GM12878 (cell line): ENCODE results near the gene GNG3. TPM values are rescaled to one million over a fixed set of nuclear protein-coding genes. Genes with fewer than 3 reads are reported as not detected.

Experiments
- ATAC-seq: fragments of 200-7000 bp; cut with Tn5 transposase; 3 replicates; pipeline ENCODE4 v1.9.1; 2020; ENCODE audit warnings: mild to moderate bottlenecking, moderate library complexity
- BruUV-seq: library from RNA; stranded (reverse); fragments of 400-500 nt; replicated peaks from 2 replicates; lab custom pipeline; 2021; lab: Mats Ljungman, UMichigan
- CTCF ChIA-PET: fragments of 300-600 bp; sonication (Branson Sonifier 250); formaldehyde crosslinking; extraction: SDS; loops from one replicate; lab custom pipeline; 2021; ENCODE audit warnings: inconsistent platforms; lab: Yijun Ruan, JAX
- POLR2A ChIA-PET: fragments of 350-600 bp; formaldehyde crosslinking; extraction: SDS; loops from one replicate; lab custom pipeline; 2021; ENCODE audit warnings: inconsistent platforms; lab: Charles Lee
- RAD21 ChIA-PET: fragments of 300-600 bp; sonication (Branson Sonifier 250); formaldehyde crosslinking; loops from one replicate; lab custom pipeline; 2023; ENCODE audit warnings: antibody characterized with exemption; ENCODE audit not compliant: unreplicated experiment; lab: Charles Lee
- SMC1A ChIA-PET: fragments of 300-600 bp; sonication (Branson Sonifier 250); formaldehyde crosslinking; loops from one replicate; lab custom pipeline; 2023; ENCODE audit not compliant: unreplicated experiment, uncharacterized antibody; lab: Charles Lee
- DNase-seq: peaks from one replicate; pipeline ENCODE4 v3.0.0-alpha.2; 2011; ENCODE audit warnings: low read depth, low spot score
- FAIRE-seq: peaks from 3 replicates; lab custom pipeline; 2011; peaks lifted over from hg19 to GRCh38; lab: Jason Lieb, UNC
- H2AFZ ChIP-seq: 2 replicates; pipeline ENCODE4 v1.6.0; 2011; ENCODE audit warnings: low read depth, low read length, control low read depth; ENCODE audit not compliant: control insufficient read depth
- H3K27ac ChIP-seq: 2 replicates; pipeline ENCODE4 v1.5.1; 2011; ENCODE audit warnings: control low read depth; ENCODE audit not compliant: control insufficient read depth, insufficient read depth
- H3K27me3 ChIP-seq, 2 experiments: replicated peaks in 1 of 2; 2 replicates each; pipeline versions ENCODE4 v1.6.0 to v1.6.1; 2011; ENCODE audit warnings: low read length in 1 of 2; ENCODE audit not compliant: control insufficient read depth in 2 of 2, insufficient read depth in 2 of 2
- H3K36me3 ChIP-seq, 2 experiments: 2 replicates each; pipeline ENCODE4 v1.5.1; 2011; ENCODE audit warnings: low read length in 1 of 2; ENCODE audit not compliant: control insufficient read depth in 2 of 2, insufficient read depth in 2 of 2
- H3K4me1 ChIP-seq: 2 replicates; pipeline ENCODE4 v1.6.1; 2011; ENCODE audit warnings: mild to moderate bottlenecking, low read length, moderate library complexity, mixed read lengths; ENCODE audit not compliant: control insufficient read depth, insufficient read depth
- H3K4me2 ChIP-seq: 2 replicates; pipeline ENCODE4 v1.6.0; 2011; ENCODE audit warnings: control low read depth; ENCODE audit not compliant: control insufficient read depth, insufficient read depth
- H3K4me3 ChIP-seq: fragments of 200-600 bp; sonication (generic); 2 replicates; pipeline ENCODE4 v1.5.1; 2016
- H3K79me2 ChIP-seq: 2 replicates; pipeline ENCODE4 v1.6.0; 2011; ENCODE audit warnings: low read length; ENCODE audit not compliant: control insufficient read depth, insufficient read depth
- H3K9ac ChIP-seq: 2 replicates; pipeline ENCODE4 v1.8.0; 2011; ENCODE audit warnings: low read length, control low read depth, mixed read lengths; ENCODE audit not compliant: control insufficient read depth, insufficient read depth
- H3K9me3 ChIP-seq: replicated peaks from 3 replicates; pipeline ENCODE4 v1.5.1; 2011; ENCODE audit warnings: mild to moderate bottlenecking, low read length; ENCODE audit not compliant: control insufficient read depth, insufficient read depth
- H4K20me1 ChIP-seq: 2 replicates; pipeline ENCODE4 v1.6.0; 2011; ENCODE audit not compliant: control insufficient read depth, insufficient read depth
- CBX5 ChIP-seq: sonication (generic); IDR thresholded peaks from 2 replicates; pipeline ENCODE4 v1.6.1; 2016; ENCODE audit warnings: low read depth, moderate library complexity, mild to moderate bottlenecking, inconsistent platforms
- GABPA ChIP-seq: IDR thresholded peaks from 2 replicates; pipeline ENCODE4 v1.6.1; 2014; ENCODE audit warnings: antibody characterized with exemption, low read depth, mild to moderate bottlenecking, inconsistent platforms
- HDAC6 ChIP-seq: fragments of 200-600 bp; sonication (generic); IDR thresholded peaks from one replicate; pipeline ENCODE4 v1.8.0; 2017; ENCODE audit warnings: antibody characterized with exemption; ENCODE audit not compliant: unreplicated experiment
- HDGF ChIP-seq: fragments of 450-650 bp; IDR thresholded peaks from 2 replicates; pipeline ENCODE4 v1.6.1; 2016; ENCODE audit warnings: antibody characterized with exemption
- MEF2B ChIP-seq: fragments of 450-650 bp; IDR thresholded peaks from 2 replicates; pipeline ENCODE4 v1.6.1; 2018; ENCODE audit warnings: mild to moderate bottlenecking, moderate library complexity; ENCODE audit not compliant: partially characterized antibody, poor library complexity, severe bottlenecking
- MTA2 ChIP-seq: fragments of 450-650 bp; IDR thresholded peaks from 2 replicates; pipeline ENCODE4 v1.6.1; 2016; ENCODE audit warnings: low read depth, mild to moderate bottlenecking, moderate library complexity
- MYC ChIP-seq: IDR thresholded peaks from 2 replicates; pipeline ENCODE4 v1.6.1; 2011; ENCODE audit warnings: mild to moderate bottlenecking, low read length, moderate library complexity, inconsistent platforms; ENCODE audit not compliant: insufficient read depth, insufficient replicate concordance, insufficient read length, severe bottlenecking
- NFYB ChIP-seq: IDR thresholded peaks from 2 replicates; pipeline ENCODE4 v1.6.1; 2011; ENCODE audit warnings: low read depth, mild to moderate bottlenecking, low read length, improper control_type of control experiment, moderate library complexity; ENCODE audit not compliant: insufficient read depth
- POLR2A ChIP-seq: IDR thresholded peaks from 2 replicates; pipeline ENCODE4 v1.6.1; 2011; ENCODE audit warnings: low read depth, mild to moderate bottlenecking, low read length
- RAD21 ChIP-seq: IDR thresholded peaks from 2 replicates; pipeline ENCODE4 v1.6.1; 2011; ENCODE audit warnings: mild to moderate bottlenecking, low read depth, low read length, moderate library complexity; ENCODE audit not compliant: insufficient read depth
- STAT1 ChIP-seq: fragments of 450-650 bp; conservative IDR thresholded peaks from 2 replicates; pipeline ENCODE4 v1.6.1; 2014; ENCODE audit warnings: antibody characterized with exemption, mild to moderate bottlenecking
- STAT3 ChIP-seq: IDR thresholded peaks from 2 replicates; pipeline ENCODE4 v1.6.1; 2011; ENCODE audit warnings: low read depth, low read length, improper control_type of control experiment
- SUPT20H ChIP-seq: IDR thresholded peaks from 2 replicates; pipeline ENCODE4 v1.6.1; 2011; ENCODE audit warnings: low read depth, mild to moderate bottlenecking, low read length, moderate library complexity, borderline replicate concordance; ENCODE audit not compliant: control insufficient read depth
- TARDBP ChIP-seq: IDR thresholded peaks from 2 replicates; pipeline ENCODE4 v1.6.1; 2016; ENCODE audit warnings: borderline replicate concordance
- ZNF274 ChIP-seq: IDR thresholded peaks from one replicate; pipeline ENCODE4 v1.8.0; 2011; ENCODE audit not compliant: insufficient read length, insufficient read depth
- ZNF384 ChIP-seq: IDR thresholded peaks from 2 replicates; pipeline ENCODE4 v1.6.1; 2012; ENCODE audit warnings: low read depth, mild to moderate bottlenecking, low read length, improper control_type of control experiment, borderline replicate concordance
- ZZZ3 ChIP-seq: IDR thresholded peaks from 2 replicates; pipeline ENCODE4 v1.6.1; 2011; ENCODE audit warnings: low read depth; ENCODE audit not compliant: control insufficient read depth, insufficient read length
- WGBS: methylation state at CpG from one replicate; pipeline ENCODE4 v1.1.6; 2016; ENCODE audit warnings: low lambda C conversion rate; ENCODE audit not compliant: insufficient replicate concordance, insufficient coverage; ENCODE audit errors: missing lambda C conversion rate; 5-methylcytosine and 5-hydroxymethylcytosine counted together
- in situ Hi-C: fragments of 300-500 bp; cut with MboI; formaldehyde crosslinking; loops from 9 replicates; pipeline ENCODE4 v1.14.3; 2018; ENCODE audit warnings: mixed read lengths
- intact Hi-C: fragments of 100-400 bp; cut with micrococcal nuclease; formaldehyde crosslinking; loops from one replicate; pipeline ENCODE4 v1.14.2; 2022; ENCODE audit not compliant: unreplicated experiment
- polyA plus RNA-seq, 11 experiments: library from polyadenylated mRNA; depleted of rRNA in 4 of 11; unstranded in 6 of 11; stranded (reverse) in 5 of 11; fragments of >200 nt; fragmentation: Nextera tagmentation in 4 of 11; fragmentation: Illumina TruSeq in 1 of 11; extraction: Ambion mirVana in 4 of 11; extraction: Trizol in 1 of 11; gene quantifications; 1 replicate in 1 of 11; 2 replicates in 10 of 11; pipeline versions ENCODE4 v1.2.1 to v1.2.3, GENCODE V29; 2011 to 2016; ENCODE audit warnings: inconsistent platforms in 2 of 11, missing spikeins in 2 of 11, low read depth in 1 of 11
- total RNA-seq, 4 experiments: library from RNA; depleted of rRNA in 3 of 4; stranded (reverse); fragments of >200 nt in 3 of 4; fragmentation: Illumina TruSeq in 1 of 4; extraction: Trizol in 1 of 4; gene quantifications; 2 replicates each; pipeline versions ENCODE4 v1.2.1 to v1.2.3, GENCODE V29; 2013 to 2021
- TF ChIP-seq, protein P1 (sequence below): fragments of 150-350 bp; IDR thresholded peaks from 2 replicates; pipeline ENCODE4 v1.6.1; 2016; ENCODE audit warnings: low read depth, low read length

Gene GNG3
- total and polyA plus RNA-seq, 10 of the 15 experiments (the other 5 are each of a cell fraction or from before 2014, with no cell fraction given) = 0.27 to 0.83 (median 0.57) TPM; not detected in 5

GRCh38 chr11:62724171-62724570 lies 16.7 kb downstream of the GNG3 start:
- peak overlapping the region; percentile 100 for H3K4me3 ChIP-seq
- in situ Hi-C loops = no loop called here
- TF ChIP-seq RAD21 (no peak), MTA2 (no peak), ZNF384 (no peak), HDGF (no peak), ZZZ3 (no peak), GABPA (no peak), SUPT20H (no peak), TARDBP (no peak), NFYB (no peak), MEF2B (no peak), HDAC6 (no peak), POLR2A (no peak), STAT1 (no peak), ZNF274 (no peak), MYC (no peak), CBX5 (no peak), STAT3 (no peak)
- TF ChIP-seq, protein P1, sequence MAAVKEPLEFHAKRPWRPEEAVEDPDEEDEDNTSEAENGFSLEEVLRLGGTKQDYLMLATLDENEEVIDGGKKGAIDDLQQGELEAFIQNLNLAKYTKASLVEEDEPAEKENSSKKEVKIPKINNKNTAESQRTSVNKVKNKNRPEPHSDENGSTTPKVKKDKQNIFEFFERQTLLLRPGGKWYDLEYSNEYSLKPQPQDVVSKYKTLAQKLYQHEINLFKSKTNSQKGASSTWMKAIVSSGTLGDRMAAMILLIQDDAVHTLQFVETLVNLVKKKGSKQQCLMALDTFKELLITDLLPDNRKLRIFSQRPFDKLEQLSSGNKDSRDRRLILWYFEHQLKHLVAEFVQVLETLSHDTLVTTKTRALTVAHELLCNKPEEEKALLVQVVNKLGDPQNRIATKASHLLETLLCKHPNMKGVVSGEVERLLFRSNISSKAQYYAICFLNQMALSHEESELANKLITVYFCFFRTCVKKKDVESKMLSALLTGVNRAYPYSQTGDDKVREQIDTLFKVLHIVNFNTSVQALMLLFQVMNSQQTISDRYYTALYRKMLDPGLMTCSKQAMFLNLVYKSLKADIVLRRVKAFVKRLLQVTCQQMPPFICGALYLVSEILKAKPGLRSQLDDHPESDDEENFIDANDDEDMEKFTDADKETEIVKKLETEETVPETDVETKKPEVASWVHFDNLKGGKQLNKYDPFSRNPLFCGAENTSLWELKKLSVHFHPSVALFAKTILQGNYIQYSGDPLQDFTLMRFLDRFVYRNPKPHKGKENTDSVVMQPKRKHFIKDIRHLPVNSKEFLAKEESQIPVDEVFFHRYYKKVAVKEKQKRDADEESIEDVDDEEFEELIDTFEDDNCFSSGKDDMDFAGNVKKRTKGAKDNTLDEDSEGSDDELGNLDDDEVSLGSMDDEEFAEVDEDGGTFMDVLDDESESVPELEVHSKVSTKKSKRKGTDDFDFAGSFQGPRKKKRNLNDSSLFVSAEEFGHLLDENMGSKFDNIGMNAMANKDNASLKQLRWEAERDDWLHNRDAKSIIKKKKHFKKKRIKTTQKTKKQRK = no peak
- peaks cover 11% of the 10 kb centered on the region for H4K20me1 ChIP-seq
- ChIA-PET SMC1A (interaction anchor here (1.0 to 2.1 kb wide), 8 partner anchors 8 to 50 kb away, joined by 3 to 9 read pairs (median 4); partner anchors contain the start of gene ZBTB3), CTCF (interaction anchor here (0.6 to 2.2 kb wide), 12 partner anchors 9 to 329 kb away, joined by 3 to 7 read pairs (median 4); partner anchors contain the start of gene SLC3A2), RAD21 (interaction anchor here (1.3 to 1.9 kb wide), 2 partner anchors 29 to 138 kb away, joined by 3 to 4 read pairs; partner anchors contain the start of gene ZBTB3), POLR2A (interaction anchor here (0.9 to 6.8 kb wide), 12 partner anchors 9 to 126 kb away, joined by 3 to 79 read pairs (median 4); partner anchors contain the start of genes BSCL2, C11orf98, CSKMT and GNG3)
- H3K79me2 ChIP-seq = peaks cover 68% of the 10 kb centered on the region
- DNase-seq (no peak), FAIRE-seq (no peak), ATAC-seq (no peak)
- no peak overlapping the region; the same call in 1 of the 2 replicates for H3K27ac ChIP-seq
- no peaks in the 10 kb centered on the region for H3K27me3 ChIP-seq
- intact Hi-C loops = no loop called here
- H3K9ac ChIP-seq = peak overlapping the region; percentile 91
- 69% methylated on average over 8 of the region's 8 CpGs for WGBS
- no TSS peak for BruUV-seq
- H3K4me2 ChIP-seq = peak overlapping the region; percentile 81
- no peak overlapping the region for H2AFZ ChIP-seq
- no peaks in the 10 kb centered on the region; the same call in 1 of the 2 replicates for H3K4me1 ChIP-seq
- H3K9me3 ChIP-seq = no peaks in the 10 kb centered on the region; the same call in 2 of the 3 replicates
- peaks cover 14 to 50% of the 10 kb centered on the region in 2 experiments for H3K36me3 ChIP-seq
